HG03442 (cell line): ENCODE measurements around the gene RANGRF.

Experiments
- ATAC-seq: cut with Tn5 transposase; IDR thresholded peaks from one replicate; pipeline ENCODE4 v1.9.1; 2021; ENCODE audit warnings: mild to moderate bottlenecking, moderate library complexity; ENCODE audit not compliant: unreplicated experiment

RANGRF gene

GRCh38 chr17:8312726-8313600, 24.5 kb downstream of the RANGRF start:
- ATAC-seq: no peak

DNA sequence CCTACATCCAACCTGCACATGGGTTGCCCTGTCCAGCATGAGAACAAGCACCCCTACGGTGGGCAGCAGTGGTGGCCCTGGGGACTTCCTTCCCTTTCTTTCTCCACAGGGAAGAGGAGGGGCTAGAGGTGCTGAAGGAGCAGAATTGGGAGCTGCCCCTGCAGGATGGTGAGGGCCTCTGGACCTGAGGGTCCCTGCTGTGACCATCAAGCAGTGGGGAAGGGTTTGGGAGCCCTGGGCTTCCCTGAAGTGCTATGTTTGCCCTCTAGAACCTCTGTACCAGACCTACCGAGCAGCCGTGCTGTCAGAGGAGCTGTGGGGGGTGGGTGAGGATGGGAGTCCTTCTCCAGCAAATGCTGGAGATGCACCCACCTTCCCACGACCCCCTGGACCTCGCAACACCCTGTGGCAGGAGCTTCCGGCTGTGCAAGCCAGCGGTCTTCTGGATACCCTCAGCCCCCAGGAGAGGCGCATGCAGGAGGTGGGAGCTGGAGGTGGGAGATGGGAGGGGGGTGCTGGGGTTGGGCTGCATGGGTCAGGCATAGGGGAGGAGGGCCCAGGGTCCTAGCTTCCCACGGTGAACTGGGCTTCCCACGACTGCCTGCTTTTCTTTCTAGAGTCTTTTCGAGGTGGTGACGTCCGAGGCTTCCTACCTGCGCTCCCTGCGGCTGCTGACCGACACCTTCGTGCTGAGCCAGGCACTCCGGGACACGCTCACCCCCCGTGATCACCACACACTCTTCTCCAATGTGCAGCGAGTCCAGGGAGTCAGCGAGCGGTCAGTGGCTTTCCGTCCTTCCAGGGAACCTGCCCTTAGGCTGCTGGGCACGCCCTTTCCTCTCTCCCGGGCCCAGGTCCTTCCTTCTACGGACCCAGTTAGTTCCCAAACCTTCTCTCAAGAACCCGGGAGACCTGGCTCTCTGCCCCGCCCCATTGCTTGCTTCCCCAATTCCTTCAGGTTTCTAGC, 26.6 kb downstream of the RANGRF start:
- ATAC-seq: no peak

DNA sequence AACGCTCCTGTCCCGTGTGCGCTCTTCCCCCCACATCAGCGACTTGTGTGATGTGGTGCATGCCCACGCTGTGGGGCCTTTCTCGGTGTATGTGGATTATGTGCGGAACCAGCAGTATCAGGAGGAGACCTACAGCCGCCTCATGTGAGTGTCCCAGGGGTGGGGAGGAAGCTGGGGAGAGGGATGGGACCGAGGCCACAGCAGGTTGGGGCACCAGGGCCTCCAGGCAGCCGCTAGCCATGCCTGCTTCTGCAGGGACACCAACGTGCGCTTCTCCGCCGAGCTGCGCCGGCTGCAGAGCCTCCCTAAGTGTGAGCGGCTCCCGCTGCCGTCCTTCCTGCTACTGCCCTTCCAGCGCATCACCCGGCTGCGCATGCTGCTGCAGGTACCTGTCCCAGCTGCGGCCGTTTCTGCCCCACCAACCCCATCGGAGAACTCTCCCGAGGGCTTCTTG, 27.3 kb downstream of the RANGRF start:
- ATAC-seq: no peak

- no peak for ATAC-seq
Measured at GRCh38 chr17:8318010-8318935, 29.8 kb downstream of the RANGRF start.

- ATAC-seq: no peak
Measured at GRCh38 chr17:8320262-8320661, 31.8 kb downstream of the RANGRF start.

- ATAC-seq: no peak
Measured at GRCh38 chr17:8320990-8321389, 32.5 kb downstream of the RANGRF start.

DNA sequence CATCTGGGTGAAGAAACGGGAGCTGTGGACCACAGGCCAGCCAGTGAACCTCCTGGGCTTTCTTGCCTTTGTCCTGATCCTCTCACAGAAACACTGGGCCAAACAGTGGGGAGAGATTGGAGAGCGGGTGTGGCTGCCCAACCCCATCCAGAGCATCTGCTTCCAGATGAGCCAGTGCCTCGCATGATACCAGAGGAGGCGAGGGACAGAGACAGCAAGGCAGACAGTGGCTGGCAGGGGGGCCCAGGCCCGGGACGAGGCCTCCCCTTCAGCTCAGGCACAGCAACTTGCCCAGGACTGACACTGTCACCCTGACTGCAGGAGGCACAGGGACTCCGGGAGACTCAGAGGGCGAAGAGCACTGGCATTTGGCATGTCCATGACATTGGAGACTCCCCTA, 33.6 kb downstream of the RANGRF start:
- no peak for ATAC-seq

- no peak for ATAC-seq
Measured at GRCh38 chr17:8324132-8324531, 35.7 kb downstream of the RANGRF start.

GRCh38 chr17:8324923-8325322, 36.5 kb downstream of the RANGRF start:
- ATAC-seq: no peak

DNA sequence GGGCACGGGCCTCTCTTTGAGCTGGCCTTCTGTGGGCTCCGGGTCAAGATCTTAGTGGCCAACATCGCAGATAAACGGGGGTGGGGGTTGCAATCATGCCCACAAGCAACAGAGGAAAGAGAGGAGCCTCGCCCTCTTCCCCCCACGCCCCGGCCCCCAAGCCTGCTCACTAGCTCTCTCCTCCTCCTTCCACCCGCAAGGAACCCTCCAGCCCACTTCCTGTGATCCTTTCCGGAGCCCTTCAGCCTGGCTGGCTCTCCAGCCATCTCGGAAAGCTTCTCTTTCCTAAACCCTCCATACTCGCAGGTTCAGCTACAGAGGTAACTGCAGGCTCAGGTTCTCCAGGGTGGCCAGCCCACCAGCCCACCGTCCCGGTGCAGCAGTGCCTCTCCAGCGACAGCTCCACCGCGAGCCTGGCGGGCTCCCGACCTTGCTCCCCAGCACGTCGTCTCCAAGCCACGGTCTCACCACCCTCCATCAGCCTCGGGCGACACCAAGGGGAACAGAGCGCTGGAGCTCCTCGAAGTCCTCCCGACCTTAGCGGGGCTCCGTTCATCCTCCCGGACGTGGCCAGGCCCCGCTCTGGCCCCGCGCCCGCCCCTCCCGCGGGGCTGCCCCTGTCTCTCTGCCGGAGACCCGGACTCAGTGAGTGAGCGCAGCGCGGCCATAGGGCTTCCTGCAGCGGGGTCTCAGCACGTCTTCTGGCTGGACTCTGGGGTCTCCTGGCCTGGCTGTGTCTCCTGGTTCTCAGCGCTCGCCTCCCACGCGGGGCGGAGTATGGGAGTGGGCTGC, 38.2 kb downstream of the RANGRF start:
- no peak for ATAC-seq

DNA sequence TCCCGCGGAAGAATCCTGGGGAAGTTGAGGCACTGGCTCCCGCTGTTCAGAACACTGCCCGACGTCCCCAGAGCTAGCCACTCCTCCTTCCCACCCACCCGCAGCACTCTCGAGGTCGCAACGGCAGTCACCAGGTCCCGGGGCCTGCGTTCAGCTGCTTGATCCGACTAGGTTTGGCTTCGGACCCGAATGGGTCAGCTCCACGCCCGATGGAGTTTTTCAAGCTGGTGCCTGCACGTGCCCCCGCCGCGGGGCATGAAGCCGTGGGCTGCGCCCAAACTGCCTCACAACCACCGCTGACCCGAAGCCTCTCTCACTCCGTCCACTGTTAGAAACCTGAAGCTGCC, 38.8 kb downstream of the RANGRF start:
- ATAC-seq: no peak

DNA sequence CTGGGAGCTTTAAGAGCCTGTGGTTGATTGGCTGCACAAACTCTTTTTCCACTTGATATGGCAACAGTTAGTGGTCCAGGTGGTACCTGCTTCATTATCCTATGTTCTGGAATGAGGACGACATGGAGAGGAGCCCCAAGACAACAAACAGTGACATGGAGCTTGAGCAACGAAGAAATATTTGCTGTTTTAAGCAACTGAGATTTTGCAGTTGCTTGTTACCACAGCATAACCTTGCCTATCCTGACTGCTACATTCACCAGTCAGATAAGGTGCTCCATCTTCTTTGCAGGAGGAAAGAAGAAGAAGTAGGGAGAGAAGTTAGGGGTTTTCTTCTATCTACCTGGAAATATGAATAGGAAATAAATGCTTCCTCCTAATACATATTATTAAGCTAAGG, 43.7 kb downstream of the RANGRF start:
- ATAC-seq: no peak

DNA sequence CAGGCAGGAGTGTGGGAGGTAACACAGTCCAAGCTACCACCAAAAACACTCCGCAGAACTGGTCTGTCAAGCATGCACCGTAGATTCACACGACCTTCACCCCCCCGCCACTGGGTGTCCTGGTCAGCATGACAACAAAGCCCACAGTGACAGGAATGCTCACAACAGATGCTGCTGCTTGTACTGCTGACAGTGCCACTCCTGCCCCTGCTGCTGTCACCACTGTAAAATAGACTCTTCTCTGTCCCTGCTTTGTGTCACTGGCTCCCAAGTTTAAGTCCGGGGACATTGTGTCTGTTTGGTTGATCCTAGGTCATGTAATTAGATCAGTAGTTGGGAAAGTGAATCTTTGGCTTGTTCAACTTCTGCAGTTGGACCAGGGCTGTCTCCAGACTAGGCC, 44.2 kb downstream of the RANGRF start:
- ATAC-seq: no peak

DNA sequence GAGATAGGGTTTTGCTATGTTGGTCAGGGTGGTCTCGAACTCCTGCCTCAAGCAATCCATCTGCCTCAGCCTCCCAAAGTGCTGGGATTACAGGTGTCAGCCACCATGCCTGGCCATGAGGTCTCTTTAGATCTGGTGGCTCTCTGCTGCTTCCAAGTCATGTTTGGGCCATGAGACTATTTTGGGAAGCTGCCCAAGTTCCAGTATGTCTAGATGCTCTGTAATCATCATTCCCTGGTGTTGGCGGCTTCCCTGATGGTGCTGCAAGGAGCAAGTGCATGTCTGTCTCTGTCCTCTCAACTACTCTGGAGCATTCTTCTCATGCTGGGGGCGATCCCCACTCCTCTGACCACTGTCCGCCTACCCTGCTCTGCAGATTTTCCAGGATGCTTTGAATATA, 44.8 kb downstream of the RANGRF start:
- no peak for ATAC-seq

GRCh38 chr17:8337802-8338752, 49.6 kb downstream of the RANGRF start:
- ATAC-seq: no peak

- no peak for ATAC-seq
Measured at GRCh38 chr17:8338753-8339140, 50.3 kb downstream of the RANGRF start.

DNA sequence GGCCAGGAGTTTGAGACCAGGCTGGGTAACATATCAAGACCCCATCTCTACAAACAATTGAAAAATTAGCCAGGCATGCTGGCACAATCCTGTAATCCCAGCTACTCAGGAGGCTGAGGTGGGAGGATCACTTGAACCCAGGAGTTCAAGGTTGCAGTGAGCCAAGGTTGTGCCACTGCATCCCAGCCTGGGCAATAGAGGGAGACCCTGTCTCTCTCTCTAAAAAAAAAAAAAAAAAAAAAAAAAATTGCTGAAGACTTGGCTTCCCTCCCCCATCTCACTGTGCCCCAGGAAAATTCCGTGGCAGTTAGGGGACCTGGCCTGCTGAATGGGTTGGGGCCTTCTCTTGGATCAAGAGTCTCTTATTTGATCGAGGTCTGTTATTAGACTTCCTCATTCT, 51.1 kb downstream of the RANGRF start, which contains the start of gene ODF4:
TSS of gene ODF4 (plus strand) at position 301 of the 400 bp plus-strand sequence. CDS start 212 bp downstream, outside the sequence.
- ATAC-seq: no peak
